ENCODE data around the gene FRMD4B.

FRMD4B gene

GRCh38 chr3:69385723-69386555, at the start of gene FRMD4B:
TSS of gene FRMD4B (minus strand) at chr3:69386088. CDS start at chr3:69385989, 99 bp downstream.
- DNase-seq, result peak; percentile 36
- in situ Hi-C loops (cut with HindIII; ENCODE audit: low pct_ligation_motif_present, low pct_unique_long_range_greater_than_20kb, low sequenced_read_pairs), result no loop called here

GRCh38 chr3:69433969-69434325, 48.1 kb upstream of the FRMD4B start:
- in situ Hi-C loops (cut with HindIII; ENCODE audit: low pct_ligation_motif_present, low pct_unique_long_range_greater_than_20kb, low sequenced_read_pairs), result no loop called here

GRCh38 chr3:69433121-69433968, 47.5 kb upstream of the FRMD4B start:
- DNase-seq, result no peak
- in situ Hi-C loops (cut with HindIII; ENCODE audit: low pct_ligation_motif_present, low pct_unique_long_range_greater_than_20kb, low sequenced_read_pairs), result no loop called here

More at GRCh38 chr3:69433969-69434325, 48.1 kb upstream of the FRMD4B start:
- no peak for DNase-seq

- in situ Hi-C loops (cut with HindIII; ENCODE audit: low pct_ligation_motif_present, low pct_unique_long_range_greater_than_20kb, low sequenced_read_pairs), result no loop called here
- DNase-seq, result no peak
Measured at GRCh38 chr3:69428657-69429255, 42.9 kb upstream of the FRMD4B start.

- no peak for DNase-seq
- in situ Hi-C loops (cut with HindIII; ENCODE audit: low pct_ligation_motif_present, low pct_unique_long_range_greater_than_20kb, low sequenced_read_pairs), result no loop called here
Measured at GRCh38 chr3:69426967-69427304, 41.0 kb upstream of the FRMD4B start.

- in situ Hi-C loops (cut with HindIII; ENCODE audit: low pct_ligation_motif_present, low pct_unique_long_range_greater_than_20kb, low sequenced_read_pairs), result no loop called here
- DNase-seq, result no peak
Measured at GRCh38 chr3:69426291-69426966, 40.5 kb upstream of the FRMD4B start.

- in situ Hi-C loops (cut with HindIII; ENCODE audit: low pct_ligation_motif_present, low pct_unique_long_range_greater_than_20kb, low sequenced_read_pairs), result no loop called here
- DNase-seq, result peak; percentile 30
Measured at GRCh38 chr3:69425249-69425648, 39.4 kb upstream of the FRMD4B start.

- DNase-seq, result no peak
- in situ Hi-C loops (cut with HindIII; ENCODE audit: low pct_ligation_motif_present, low pct_unique_long_range_greater_than_20kb, low sequenced_read_pairs), result no loop called here
Measured at GRCh38 chr3:69423463-69424155, 37.7 kb upstream of the FRMD4B start.

- no peak for DNase-seq
- in situ Hi-C loops (cut with HindIII; ENCODE audit: low pct_ligation_motif_present, low pct_unique_long_range_greater_than_20kb, low sequenced_read_pairs), result no loop called here
Measured at GRCh38 chr3:69422751-69423150, 36.9 kb upstream of the FRMD4B start.

GRCh38 chr3:69420781-69421520, 35.1 kb upstream of the FRMD4B start:
- DNase-seq, result no peak
- in situ Hi-C loops (cut with HindIII; ENCODE audit: low pct_ligation_motif_present, low pct_unique_long_range_greater_than_20kb, low sequenced_read_pairs), result no loop called here

- DNase-seq, result no peak
- in situ Hi-C loops (cut with HindIII; ENCODE audit: low pct_ligation_motif_present, low pct_unique_long_range_greater_than_20kb, low sequenced_read_pairs), result no loop called here
Measured at GRCh38 chr3:69419276-69419675, 33.4 kb upstream of the FRMD4B start.

GRCh38 chr3:69417541-69418078, 31.7 kb upstream of the FRMD4B start:
- no peak for DNase-seq
- in situ Hi-C loops (cut with HindIII; ENCODE audit: low pct_ligation_motif_present, low pct_unique_long_range_greater_than_20kb, low sequenced_read_pairs), result no loop called here

GRCh38 chr3:69413551-69414207, 27.8 kb upstream of the FRMD4B start:
- in situ Hi-C loops (cut with HindIII; ENCODE audit: low pct_ligation_motif_present, low pct_unique_long_range_greater_than_20kb, low sequenced_read_pairs), result no loop called here

GRCh38 chr3:69411346-69411745, 25.5 kb upstream of the FRMD4B start:
- in situ Hi-C loops (cut with HindIII; ENCODE audit: low pct_ligation_motif_present, low pct_unique_long_range_greater_than_20kb, low sequenced_read_pairs), result no loop called here
- DNase-seq, result no peak

More at GRCh38 chr3:69413551-69414207, 27.8 kb upstream of the FRMD4B start:
- no peak for DNase-seq

GRCh38 chr3:69410301-69410700, 24.4 kb upstream of the FRMD4B start:
- DNase-seq, result peak; percentile 62
- in situ Hi-C loops (cut with HindIII; ENCODE audit: low pct_ligation_motif_present, low pct_unique_long_range_greater_than_20kb, low sequenced_read_pairs), result no loop called here

- in situ Hi-C loops (cut with HindIII; ENCODE audit: low pct_ligation_motif_present, low pct_unique_long_range_greater_than_20kb, low sequenced_read_pairs), result no loop called here
- no peak for DNase-seq
Measured at GRCh38 chr3:69409831-69410230, 23.9 kb upstream of the FRMD4B start.

GRCh38 chr3:69409011-69409410, 23.1 kb upstream of the FRMD4B start:
- in situ Hi-C loops (cut with HindIII; ENCODE audit: low pct_ligation_motif_present, low pct_unique_long_range_greater_than_20kb, low sequenced_read_pairs), result no loop called here
- DNase-seq, result no peak
